Measurements from ENCODE around the gene DNAJB13. TPM values are rescaled to one million over a fixed set of nuclear protein-coding genes. Genes with fewer than 3 reads are reported as not detected.
A peak's percentile ranks its signal among the peaks of the same experiment; 100 is the strongest.

Gene DNAJB13
- total and polyA plus RNA-seq, 10 of the 15 experiments (the other 5 are each of a cell fraction or from before 2014, with no cell fraction given): 0.07 to 0.76 (median 0.15) TPM; not detected in 7

DNA sequence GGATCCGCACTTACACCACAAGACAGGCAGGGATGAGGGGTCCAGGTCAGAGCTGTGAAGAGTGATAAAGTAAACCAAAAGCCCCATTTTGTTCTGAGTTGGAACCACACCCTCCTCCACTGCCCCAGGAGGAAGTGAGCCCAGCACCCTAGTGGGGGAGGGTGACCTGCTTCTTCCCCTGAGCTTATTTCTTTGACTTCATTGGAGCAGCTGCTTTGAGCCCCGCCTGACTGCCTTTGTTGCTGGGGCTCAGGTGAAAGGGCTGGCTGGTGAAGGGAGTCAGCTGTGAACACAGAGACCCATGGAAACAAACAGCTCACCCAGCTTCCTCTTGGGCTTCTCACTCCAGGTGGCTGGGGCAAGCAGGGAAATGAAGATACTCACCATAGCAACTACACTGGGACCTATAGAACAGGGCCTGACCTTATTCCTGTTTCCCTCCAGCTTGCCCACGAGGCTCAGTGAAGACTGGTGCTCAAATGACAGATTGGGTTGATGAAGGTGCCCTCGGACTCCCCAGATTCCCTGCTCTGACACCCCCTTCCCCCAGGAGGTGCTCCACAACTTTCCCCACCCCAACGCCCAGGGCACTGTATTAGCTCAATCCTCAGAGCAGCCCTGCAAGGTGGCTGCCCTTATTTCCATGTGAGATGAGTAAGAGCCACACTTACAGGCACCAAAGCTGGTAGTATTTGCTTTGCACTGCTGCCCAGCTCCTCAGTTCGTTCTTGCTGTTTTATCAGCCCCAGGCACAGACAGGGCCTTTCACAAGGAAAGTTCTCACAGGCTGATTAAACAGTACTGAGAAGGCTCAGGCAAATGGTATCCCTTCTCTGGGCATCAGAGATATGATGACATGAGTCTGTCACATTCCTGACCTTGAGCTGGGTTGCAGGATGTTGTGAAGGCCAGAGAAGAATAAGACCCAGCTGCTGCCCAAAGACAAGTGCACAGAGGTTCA lies 29.5 kb downstream of the DNAJB13 start (continued):
- no peak for TF ChIP-seq RELA (IDR thresholded peaks at IDR 0.05; ENCODE audit: borderline replicate concordance, partially characterized antibody)
- 0 out of 2 replicates have a peak, but pooled peaks have one; percentile 15 for TF ChIP-seq MLLT1 (IDR thresholded peaks at IDR 0.05)
- TF ChIP-seq MYB (IDR thresholded peaks at IDR 0.05; ENCODE audit: borderline replicate concordance, low read depth, low read length): no peak
- TF ChIP-seq E4F1 (IDR thresholded peaks at IDR 0.05; ENCODE audit: borderline replicate concordance, partially characterized antibody): no peak
- TF ChIP-seq CHD2 (IDR thresholded peaks at IDR 0.05; ENCODE audit: borderline replicate concordance, low read depth, low read length): peak; percentile 93
- no peak for TF ChIP-seq NFYA (IDR thresholded peaks at IDR 0.05; ENCODE audit: borderline replicate concordance, low read depth, low read length)
- TF ChIP-seq IKZF1 (conservative IDR thresholded peaks at IDR 0.05): peak; percentile 62; the same call in 1 of the 2 replicates
- 0 out of 2 replicates have a peak, but pooled peaks have one; percentile 21 for TF ChIP-seq DPF2 (IDR thresholded peaks at IDR 0.05)
- TF ChIP-seq ZNF622 (IDR thresholded peaks at IDR 0.05): no peak
- peak; percentile 88 for TF ChIP-seq TCF12 (IDR thresholded peaks at IDR 0.05; ENCODE audit: low read depth, low read length)
- TF ChIP-seq FOS (IDR thresholded peaks at IDR 0.05; ENCODE audit: borderline replicate concordance, extremely low read depth, insufficient read length): no peak
- no peak; the same call in 1 of the 2 replicates for TF ChIP-seq TARDBP (IDR thresholded peaks at IDR 0.05; ENCODE audit: borderline replicate concordance)
- TF ChIP-seq NBN (IDR thresholded peaks at IDR 0.05): peak; percentile 78; the same call in 1 of the 2 replicates
- TF ChIP-seq EGR1 (IDR thresholded peaks at IDR 0.05; ENCODE audit: borderline replicate concordance in 1 of 2, low read depth in 2 of 2, low read length in 2 of 2): 0 out of 3 replicates have a peak, but pooled peaks of 1 of the 2 experiments have one; percentile 10
- 0 out of 2 replicates have a peak, but pooled peaks have one; percentile 52 for TF ChIP-seq RCOR1 (conservative IDR thresholded peaks at IDR 0.05; ENCODE audit: low read depth, low read length)
- peak; percentile 70 for TF ChIP-seq NR2F1 (conservative IDR thresholded peaks at IDR 0.05)
- no peak for TF ChIP-seq CBX5 (IDR thresholded peaks at IDR 0.05; ENCODE audit: low read depth)
- TF ChIP-seq SP1 (IDR thresholded peaks at IDR 0.05; ENCODE audit: low read depth, low read length): peak; percentile 55
- no peak for TF ChIP-seq ZNF274 (IDR thresholded peaks at IDR 0.05; ENCODE audit: insufficient read depth, insufficient read length)
- 0 out of 2 replicates have a peak, but pooled peaks have one; percentile 68 for TF ChIP-seq SIN3A (IDR thresholded peaks at IDR 0.05; ENCODE audit: low read depth, low read length)
- no peak for TF ChIP-seq HDAC2 (IDR thresholded peaks at IDR 0.05)
- TF ChIP-seq IRF4 (IDR thresholded peaks at IDR 0.05; ENCODE audit: low read depth, low read length): peak; percentile 84
- peak; percentile 55 for TF ChIP-seq RAD51 (IDR thresholded peaks at IDR 0.05)
- TF ChIP-seq ATF7 (IDR thresholded peaks at IDR 0.05; ENCODE audit: low read depth): peak; percentile 63
- TF ChIP-seq ATF2 (IDR thresholded peaks at IDR 0.05; ENCODE audit: low read length): no peak; the same call in 1 of the 2 replicates
- no peak for TF ChIP-seq RBBP5 (conservative IDR thresholded peaks at IDR 0.05)
- TF ChIP-seq TAF1 (IDR thresholded peaks at IDR 0.05; ENCODE audit: borderline replicate concordance, low read depth, low read length): peak; percentile 62; the same call in 1 of the 2 replicates
- TF ChIP-seq TCF7 (IDR thresholded peaks at IDR 0.05; ENCODE audit: borderline replicate concordance): no peak

Data from GM12878 (cell line).